Measurements from ENCODE around the gene SYTL3. TPM values are rescaled to one million over a fixed set of nuclear protein-coding genes. Genes with fewer than 3 reads are reported as not detected.

The SYTL3 gene
- total RNA-seq, 1 experiment from 2014 or later = 0.09 TPM

- Mint-ChIP-seq H3K27ac (peak overlapping the region in 1 of 3 experiments; percentile 29; a peak in 2 of 7 replicates), H3K4me3 (no peak overlapping the region), H3K4me1 (no peaks in the 10 kb centered on the region; a peak in 1 of 4 replicates), H3K36me3 (ENCODE audit: insufficient read depth in 1 of 3, low read depth in 3 of 3) (peaks cover 17 to 57% (median 50%) of the 10 kb centered on the region in 3 experiments), H3K9me3 (no peaks in the 10 kb centered on the region), H3K27me3 (ENCODE audit: low read depth) (no peaks in the 10 kb centered on the region)
- Histone ChIP-seq H3K27me3 (ENCODE audit: insufficient read depth, low read length) (no peaks in the 10 kb centered on the region), H2AK5ac (ENCODE audit: insufficient read length, low read length) (no peak overlapping the region), H3K79me2 (ENCODE audit: insufficient read depth, low read length) (0 out of 2 replicates have a peak, but pooled peaks cover 2% of the 10 kb centered on the region), H4K20me1 (ENCODE audit: control insufficient read depth, insufficient read depth, insufficient read length) (no peaks in the 10 kb centered on the region), H4K8ac (replicated peaks; ENCODE audit: insufficient read length, low read depth, low read length) (no peak overlapping the region), H3K4me1 (ENCODE audit: insufficient read depth, low read length) (no peaks in the 10 kb centered on the region), H2BK120ac (ENCODE audit: low read depth, low read length, poor library complexity, severe bottlenecking) (no peak overlapping the region), H3K4ac (ENCODE audit: low read depth, low read length) (no peak overlapping the region), H2BK12ac (ENCODE audit: insufficient read length, low read depth, low read length) (no peak overlapping the region), H3K23ac (ENCODE audit: insufficient read length, low read depth, low read length) (no peak overlapping the region), H3K9ac (ENCODE audit: extremely low read depth, insufficient read length, low read length) (no peak overlapping the region), H3T11ph (ENCODE audit: low read length) (no peak overlapping the region), H2AFZ (ENCODE audit: low read length) (no peak overlapping the region), H3K56ac (ENCODE audit: insufficient read length, low read depth, low read length) (no peak overlapping the region), H2BK5ac (ENCODE audit: insufficient read length, low read length) (no peak overlapping the region), H3K18ac (ENCODE audit: insufficient read length, low read depth, low read length) (no peak overlapping the region), H3K79me1 (ENCODE audit: insufficient read depth, low read depth, low read length, poor library complexity, severe bottlenecking) (no peaks in the 10 kb centered on the region), H3K23me2 (ENCODE audit: insufficient read length, low read depth, low read length, poor library complexity, severe bottlenecking) (no peaks in the 10 kb centered on the region), H4K5ac (ENCODE audit: insufficient read length, low read depth, low read length) (no peak overlapping the region), H2BK15ac (ENCODE audit: low read depth, low read length) (no peak overlapping the region), H2BK20ac (ENCODE audit: low read depth, low read length, poor library complexity, severe bottlenecking) (no peak overlapping the region), H4K91ac (ENCODE audit: insufficient read length, low read depth, low read length) (no peak overlapping the region), H3K14ac (ENCODE audit: insufficient read depth, low read length) (no peak overlapping the region), H3K9me3 (ENCODE audit: control insufficient read depth, low read depth, low read length) (no peaks in the 10 kb centered on the region), H3K4me2 (ENCODE audit: insufficient read depth, insufficient read length, low read length) (no peak overlapping the region), H3K27ac (ENCODE audit: insufficient read length, low read depth, low read length) (no peak overlapping the region)
- TF ChIP-seq CTCF (conservative IDR thresholded peaks at IDR 0.05) = no peak
- no peak for DNase-seq
- no CpG with 5 or more reads among the region's 15 CpGs for WGBS (ENCODE audit: extremely low coverage, insufficient read length, low lambda C conversion rate)
Observed at GRCh38 chr6:158603261-158604047, 46.4 kb upstream of the SYTL3 start.

All from H9 (cell line).